HepG2 (cell line): ENCODE measurements around the gene KHNYN. TPM values are rescaled to one million over a fixed set of nuclear protein-coding genes. Genes with fewer than 3 reads are reported as not detected.

ENCODE experiments used
- BORCS8-MEF2B ChIP-seq: sonication (generic); formaldehyde crosslinking; IDR thresholded peaks from 2 replicates; pipeline ENCODE4 v1.8.0; 2022; ENCODE audit warnings: mild to moderate bottlenecking, missing genetic modification reagents
- CBX2 ChIP-seq, 2 experiments: fragments of 200-600 bp in 1 of 2; sonication (generic); formaldehyde crosslinking in 1 of 2; IDR thresholded peaks; 2 replicates each; pipeline versions ENCODE4 v1.7.0 to v1.8.1; 2018 to 2022; ENCODE audit warnings: low read depth in 2 of 2, low read length in 1 of 2, mild to moderate bottlenecking in 1 of 2, missing genetic modification reagents in 1 of 2
- CEBPB ChIP-seq: IDR thresholded peaks from 2 replicates; pipeline ENCODE4 v1.6.1; 2011; ENCODE audit warnings: low read depth, low read length, improper control_type of control experiment, borderline replicate concordance
- FOXP1 ChIP-seq, 2 experiments: fragments of 450-650 bp in 1 of 2; IDR thresholded peaks; 2 replicates each; pipeline ENCODE4 v1.6.1; 2017 to 2018; ENCODE audit warnings: antibody characterized with exemption in 1 of 2
- HES4 ChIP-seq: sonication (generic); formaldehyde crosslinking; IDR thresholded peaks from 2 replicates; pipeline ENCODE4 v1.9.0; 2021; ENCODE audit warnings: mild to moderate bottlenecking, missing genetic modification reagents, borderline replicate concordance
- MIXL1 ChIP-seq: IDR thresholded peaks from 2 replicates; pipeline ENCODE4 v1.6.1; 2016
- MTF2 ChIP-seq: sonication (generic); formaldehyde crosslinking; IDR thresholded peaks from 2 replicates; pipeline ENCODE4 v1.5.0; 2020; ENCODE audit warnings: missing genetic modification reagents, borderline replicate concordance
- MYNN ChIP-seq: sonication (generic); formaldehyde crosslinking; IDR thresholded peaks from 2 replicates; pipeline ENCODE4 v1.4.0; 2020; ENCODE audit warnings: mild to moderate bottlenecking, low read depth, missing genetic modification reagents
- PATZ1 ChIP-seq: sonication (generic); formaldehyde crosslinking; IDR thresholded peaks from 2 replicates; pipeline ENCODE4 v1.4.0; 2020; ENCODE audit warnings: missing genetic modification reagents
- PLRG1 ChIP-seq: fragments of 450-650 bp; conservative IDR thresholded peaks from 2 replicates; pipeline ENCODE4 v1.6.1; 2016
- SPEN ChIP-seq: sonication (generic); formaldehyde crosslinking; IDR thresholded peaks from 2 replicates; pipeline ENCODE4 v1.5.1; 2020; ENCODE audit warnings: low read depth, mild to moderate bottlenecking, missing genetic modification reagents
- TARDBP ChIP-seq: sonication (generic); formaldehyde crosslinking; IDR thresholded peaks from 2 replicates; pipeline ENCODE4 v1.8.0; 2022; ENCODE audit warnings: mild to moderate bottlenecking, missing genetic modification reagents
- THRA ChIP-seq: sonication (generic); formaldehyde crosslinking; IDR thresholded peaks from 2 replicates; pipeline ENCODE4 v1.4.0; 2020; ENCODE audit warnings: missing genetic modification reagents, borderline replicate concordance
- USF2 ChIP-seq, 2 experiments: sonication (generic) in 1 of 2; formaldehyde crosslinking in 1 of 2; IDR thresholded peaks; 2 replicates each; pipeline versions ENCODE4 v1.5.1 to v1.6.1; 2011 to 2020; ENCODE audit warnings: borderline replicate concordance in 1 of 2, low read depth in 1 of 2, low read length in 1 of 2, mild to moderate bottlenecking in 1 of 2, missing genetic modification reagents in 1 of 2, moderate library complexity in 1 of 2
- ZBTB20 ChIP-seq: sonication (generic); formaldehyde crosslinking; IDR thresholded peaks from 2 replicates; pipeline ENCODE4 v1.8.1; 2023; ENCODE audit warnings: missing genetic modification reagents, low read depth, mild to moderate bottlenecking, borderline replicate concordance
- ZGPAT ChIP-seq: IDR thresholded peaks from 2 replicates; pipeline ENCODE4 v1.6.1; 2016; ENCODE audit warnings: mild to moderate bottlenecking
- ZNF263 ChIP-seq: sonication (generic); formaldehyde crosslinking; IDR thresholded peaks from 2 replicates; pipeline ENCODE4 v1.4.0; 2020; ENCODE audit warnings: missing genetic modification reagents
- ZNF296 ChIP-seq: sonication (generic); formaldehyde crosslinking; conservative IDR thresholded peaks from 2 replicates; pipeline ENCODE4 v1.5.0; 2020; ENCODE audit warnings: mild to moderate bottlenecking, missing genetic modification reagents
- ZNF510 ChIP-seq: sonication (generic); formaldehyde crosslinking; IDR thresholded peaks from 2 replicates; pipeline ENCODE4 v1.4.0; 2020; ENCODE audit warnings: low read depth, mild to moderate bottlenecking, missing genetic modification reagents
- ZNF513 ChIP-seq: sonication (generic); formaldehyde crosslinking; conservative IDR thresholded peaks from 2 replicates; pipeline ENCODE4 v1.5.0; 2020; ENCODE audit warnings: missing genetic modification reagents
- ZNF746 ChIP-seq: sonication (generic); formaldehyde crosslinking; IDR thresholded peaks from 2 replicates; pipeline ENCODE4 v1.8.0; 2022; ENCODE audit warnings: mild to moderate bottlenecking, missing genetic modification reagents
- polyA plus RNA-seq, 8 experiments: library from polyadenylated mRNA; depleted of rRNA in 3 of 8; stranded (reverse) in 7 of 8; unstranded in 1 of 8; fragments of >200 nt; fragmentation: Illumina TruSeq in 4 of 8; extraction: Trizol in 4 of 8; gene quantifications; 2 replicates each; pipeline versions ENCODE4 v1.2.1 to v1.2.3, GENCODE V29; 2011 to 2016; ENCODE audit warnings: low read depth in 4 of 8, missing spikeins in 1 of 8, mixed read lengths in 1 of 8; ENCODE audit not compliant: insufficient read depth in 1 of 8
- total RNA-seq, 5 experiments: library from RNA; depleted of rRNA; stranded (reverse); fragments of >200 nt; fragmentation: Illumina TruSeq; extraction: Trizol; gene quantifications; 2 replicates each; pipeline ENCODE4 v1.2.3, GENCODE V29; 2016; ENCODE audit warnings: low read depth in 1 of 5

Gene KHNYN
- total and polyA plus RNA-seq, 2 of the 13 experiments (the other 11 are each of a cell fraction or from before 2014, with no cell fraction given) = 52.8 to 75.7 TPM

- TF ChIP-seq ZNF513 (CRISPR knock-in tag) = no peak
- no peak for TF ChIP-seq BORCS8-MEF2B (CRISPR knock-in tag)
- no peak for TF ChIP-seq CBX2 (IDR thresholded peaks at IDR 0.05; ENCODE audit: low read depth, low read length)
- no peak for TF ChIP-seq CBX2 (CRISPR knock-in tag; IDR thresholded peaks at IDR 0.05; ENCODE audit: low read depth)
- no peak for TF ChIP-seq FOXP1 (IDR thresholded peaks at IDR 0.05)
- TF ChIP-seq FOXP1 (CRISPR knock-in tag; IDR thresholded peaks at IDR 0.05) = no peak
- TF ChIP-seq ZNF746 (CRISPR knock-in tag) = no peak
- no peak for TF ChIP-seq ZNF296 (CRISPR knock-in tag)
- TF ChIP-seq ZNF510 = no peak
- TF ChIP-seq PATZ1 (CRISPR knock-in tag) = no peak
- TF ChIP-seq CEBPB = no peak
- TF ChIP-seq SPEN (CRISPR knock-in tag) = no peak
- no peak for TF ChIP-seq TARDBP
- TF ChIP-seq ZBTB20 (CRISPR knock-in tag) = no peak
- no peak; the same call in 1 of the 2 replicates for TF ChIP-seq THRA (CRISPR knock-in tag)
- TF ChIP-seq MIXL1 (CRISPR knock-in tag) = no peak
- TF ChIP-seq MYNN (CRISPR knock-in tag) = no peak
- 0 out of 2 replicates have a peak, but pooled peaks have one; percentile 49 for TF ChIP-seq MTF2 (CRISPR knock-in tag)
- no peak for TF ChIP-seq USF2 (IDR thresholded peaks at IDR 0.05; ENCODE audit: low read depth, low read length)
- TF ChIP-seq USF2 (CRISPR knock-in tag; IDR thresholded peaks at IDR 0.05; ENCODE audit: borderline replicate concordance) = no peak
- no peak for TF ChIP-seq ZGPAT
- no peak for TF ChIP-seq PLRG1
- TF ChIP-seq ZNF263 (CRISPR knock-in tag) = peak; percentile 79; the same call in 1 of the 2 replicates
- no peak for TF ChIP-seq HES4 (CRISPR knock-in tag)
These were observed 12.1 kb downstream of the KHNYN start (continued) for GRCh38 chr14:24441904-24442239.
